ENCODE data around the gene TST.
"Not testable (repeated sequence)": the region's sequence is repeated elsewhere in the genome, so short reads cannot be mapped to it uniquely, and the experiment has no call there.

Gene TST

DNA sequence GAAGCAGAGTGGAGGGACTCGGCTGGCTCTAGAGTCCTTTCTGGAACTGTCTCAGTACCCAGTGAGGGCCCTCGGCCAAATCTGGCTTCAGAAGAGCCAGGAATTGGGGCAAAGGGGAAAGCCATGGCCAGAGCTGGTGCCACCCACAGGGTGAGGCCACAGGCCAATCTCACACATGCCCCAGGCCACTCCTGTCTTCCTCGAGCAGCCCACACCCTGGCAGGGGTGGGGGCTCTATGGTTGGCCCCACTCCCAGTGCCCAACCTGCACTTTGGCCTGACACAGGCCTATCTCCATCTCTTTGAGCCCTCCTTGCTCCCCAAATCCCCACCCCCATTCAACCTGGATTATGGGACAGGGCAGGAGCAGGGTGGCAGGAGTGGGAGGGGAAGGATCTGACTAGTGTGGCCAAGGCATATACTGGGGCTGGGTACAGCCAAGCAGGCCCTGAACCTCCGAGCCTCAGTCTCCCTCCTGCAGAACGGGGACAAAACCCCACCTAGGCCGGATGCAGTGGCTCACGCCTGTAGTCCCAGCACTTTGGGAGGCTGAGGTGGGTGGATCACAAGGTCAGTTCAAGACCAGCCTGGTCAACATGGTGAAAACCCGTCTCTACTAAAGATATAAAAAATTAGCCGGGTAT is 6.9 kb downstream of the TST start:
- no peak for DNase-seq

DNA sequence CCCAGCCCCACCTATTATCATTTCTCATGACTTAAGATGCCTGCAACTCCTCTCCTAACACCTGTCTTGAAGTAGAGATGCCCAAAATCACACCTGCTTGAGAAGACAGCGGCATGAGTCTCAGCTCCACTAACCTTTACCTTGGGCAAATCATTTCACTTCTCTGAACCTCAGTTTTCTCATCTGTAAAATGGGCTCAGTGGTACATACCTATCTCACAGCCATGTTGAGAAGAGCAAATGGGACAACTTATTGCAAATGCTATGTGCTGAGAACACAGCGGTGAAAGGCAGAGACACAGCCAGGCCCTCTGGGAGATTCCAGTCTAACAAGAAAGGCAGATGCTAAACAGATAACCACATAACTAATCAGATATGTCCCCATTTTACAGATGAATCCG is 7.8 kb downstream of the TST start:
- no peak for DNase-seq

DNA sequence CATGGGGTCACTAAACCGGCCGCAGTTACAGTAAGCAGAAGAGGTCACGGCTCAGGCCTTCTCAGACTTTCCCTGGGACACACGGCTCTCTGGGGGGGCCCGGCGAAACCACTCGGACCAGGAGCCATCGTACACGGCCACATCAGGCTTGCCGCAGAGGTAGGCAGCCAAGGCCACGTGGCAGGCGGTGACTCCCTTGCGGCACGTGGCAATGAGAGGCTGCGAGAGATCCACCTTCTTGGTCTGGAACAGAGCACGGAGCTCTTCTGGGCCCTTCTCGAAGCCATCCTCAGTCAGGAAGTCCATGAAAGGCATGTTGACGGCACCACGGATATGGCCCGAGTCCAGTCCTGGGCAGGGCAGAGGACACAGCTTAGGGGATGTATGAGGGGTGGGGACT is 8.3 kb downstream of the TST start:
- DNase-seq, result no peak

DNA sequence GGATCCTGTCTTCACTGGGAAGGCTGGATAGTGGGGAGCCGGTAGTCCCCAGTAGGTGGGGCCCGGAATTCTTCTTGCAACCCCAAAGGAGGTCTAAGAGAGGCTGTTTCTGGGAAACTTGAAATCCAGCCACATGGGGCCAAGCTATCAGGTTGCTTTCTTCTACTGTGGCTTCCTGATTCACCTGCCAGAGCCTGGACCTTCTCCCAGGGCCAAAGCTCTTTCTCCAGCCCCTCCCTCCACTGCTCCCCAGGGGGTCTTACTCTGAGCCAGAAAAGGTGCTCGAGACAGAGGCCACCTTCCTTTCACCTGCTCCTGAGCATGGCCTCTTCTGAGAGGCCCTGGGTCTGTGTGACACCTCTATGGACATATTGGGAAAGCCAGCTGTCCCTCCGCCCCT is 9.1 kb downstream of the TST start:
- no peak for DNase-seq

DNA sequence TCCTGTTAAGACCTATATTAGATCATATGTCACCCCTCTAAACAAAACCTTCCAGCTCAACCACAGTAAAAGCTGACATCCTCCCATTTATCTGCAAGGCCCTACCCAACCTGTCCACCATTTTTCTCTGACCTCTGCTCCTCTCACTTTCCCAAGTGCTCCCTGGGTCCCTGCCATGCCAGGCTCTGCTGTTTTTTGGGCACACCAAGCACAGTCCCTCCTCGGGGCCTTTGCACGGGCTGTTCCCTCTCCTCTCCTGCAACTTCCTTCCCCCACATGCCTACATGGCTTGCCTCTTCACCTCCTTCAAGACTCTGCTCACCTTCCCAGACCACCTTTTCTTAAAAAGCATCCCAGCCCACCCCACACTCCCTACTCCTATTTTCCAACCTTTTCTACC is 9.8 kb downstream of the TST start:
- DNase-seq, result no peak

DNA sequence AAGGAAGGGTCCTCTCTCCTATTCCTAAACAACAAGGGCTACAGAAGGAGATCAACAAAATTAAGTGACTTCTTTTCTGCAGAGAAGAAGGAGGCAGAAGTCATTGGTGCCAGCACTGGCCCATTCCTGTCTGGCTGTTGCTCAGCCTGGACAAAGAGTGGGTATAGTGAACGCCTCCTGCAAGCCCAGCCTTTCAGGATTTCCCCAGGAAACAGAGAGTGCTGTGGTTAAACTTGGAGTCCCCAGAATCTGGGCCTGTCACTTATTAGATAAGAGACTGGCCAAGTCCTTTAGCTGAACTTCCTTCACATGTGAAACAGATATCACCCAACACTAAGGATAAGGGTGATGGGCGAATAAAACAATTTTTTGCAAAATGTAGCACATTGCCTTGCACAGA is 10.9 kb downstream of the TST start:
- DNase-seq, result no peak

DNA sequence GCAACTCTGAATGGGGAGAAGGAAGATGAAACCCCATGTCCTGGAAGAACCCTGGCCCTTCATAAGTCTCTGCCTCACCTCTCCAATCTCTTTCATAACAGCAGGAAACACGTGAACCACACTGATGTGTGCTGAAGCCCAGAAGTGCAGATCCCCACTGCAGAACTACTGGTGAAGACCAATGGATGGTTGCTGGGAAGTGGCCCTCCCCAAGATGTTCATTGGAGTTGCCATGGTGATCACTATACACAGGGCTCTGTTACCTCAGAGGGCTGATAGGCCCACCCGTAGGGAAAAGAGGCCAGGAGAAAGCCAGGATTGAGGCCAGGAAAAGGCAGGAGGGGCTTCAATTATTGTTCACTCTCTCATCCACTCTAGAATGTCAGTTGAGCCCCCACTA is 11.6 kb downstream of the TST start:
- DNase-seq, result no peak

DNA sequence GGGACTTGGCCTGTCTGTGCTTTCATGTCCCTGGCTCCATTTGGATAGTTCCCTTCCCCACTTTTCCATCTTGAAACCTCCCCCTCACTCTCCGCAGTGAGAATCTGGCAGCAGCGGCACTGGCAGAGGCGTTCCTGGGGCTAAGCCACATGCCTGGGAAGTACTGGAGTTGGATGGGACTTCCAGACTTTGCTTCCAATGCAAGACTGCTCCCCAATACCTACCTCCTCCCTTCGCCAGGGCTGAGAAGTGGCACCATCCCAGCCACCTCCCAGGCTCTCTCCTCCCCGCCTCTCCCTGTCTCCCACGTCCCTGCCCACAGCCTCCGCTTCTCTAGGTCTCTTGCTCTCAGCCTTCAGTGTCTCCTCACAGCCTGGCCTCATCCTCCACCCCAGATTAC is 16.6 kb downstream of the TST start:
- DNase-seq, result no peak

DNA sequence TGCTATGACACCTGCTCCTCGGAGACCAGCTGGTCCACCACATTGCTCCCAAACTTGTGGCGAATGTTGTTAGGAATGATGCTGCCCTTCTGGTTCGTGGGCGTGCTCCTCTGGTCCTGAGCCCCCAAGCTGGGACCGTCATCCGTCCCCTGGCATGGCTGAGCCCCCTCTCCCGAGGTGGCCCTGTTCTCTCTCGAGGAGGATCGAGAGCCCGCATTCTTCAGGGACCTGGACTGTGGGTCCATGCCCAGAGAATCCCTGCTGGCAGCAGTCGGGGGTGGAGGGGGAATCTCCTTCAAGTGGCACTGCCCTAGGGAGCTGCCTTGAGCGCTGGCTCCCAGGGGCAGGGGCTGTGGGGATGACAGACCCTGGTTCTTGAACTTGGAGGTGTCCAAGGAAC is 17.4 kb downstream of the TST start:
- no peak for DNase-seq

DNA sequence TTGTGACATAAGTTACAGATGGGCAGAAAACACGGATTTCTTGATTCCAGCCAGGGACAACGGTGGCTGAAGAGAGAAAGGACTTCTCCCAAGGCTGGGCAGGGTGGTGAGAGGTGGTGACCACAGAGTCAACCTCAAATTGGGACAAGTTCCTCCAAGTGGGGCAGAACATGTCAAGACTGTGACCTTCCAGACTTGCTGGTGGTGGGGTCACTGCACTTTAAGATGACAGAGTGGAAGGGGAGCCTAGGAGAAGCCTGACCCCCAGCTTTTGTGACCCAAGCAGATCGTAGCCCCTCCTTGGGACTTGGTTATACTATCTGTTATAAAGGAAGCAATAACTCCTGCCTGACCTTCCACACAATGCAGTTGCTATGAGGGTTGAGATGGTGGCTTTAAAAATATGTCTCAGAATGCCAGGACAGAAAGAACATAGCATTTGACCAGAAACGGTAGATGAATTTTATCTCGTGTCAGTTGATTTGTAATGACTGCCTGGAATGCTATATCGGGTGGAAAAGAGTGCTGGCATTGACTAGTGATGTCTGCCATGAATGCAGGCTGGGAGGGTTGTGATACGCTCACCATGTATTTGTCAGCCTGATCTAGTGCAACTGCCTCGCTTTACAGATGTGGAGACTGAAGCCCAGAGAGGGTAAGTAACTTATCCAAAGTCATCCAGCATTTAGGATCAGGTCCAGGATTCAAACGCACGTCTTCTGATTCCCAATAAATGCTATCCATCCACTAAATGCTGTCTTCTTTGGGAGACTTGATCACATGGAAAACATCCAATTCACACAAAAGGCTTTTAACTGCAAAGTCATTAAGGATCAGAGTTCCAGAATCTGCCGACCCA is 18.3 kb downstream of the TST start:
- DNase-seq, result no peak

DNA sequence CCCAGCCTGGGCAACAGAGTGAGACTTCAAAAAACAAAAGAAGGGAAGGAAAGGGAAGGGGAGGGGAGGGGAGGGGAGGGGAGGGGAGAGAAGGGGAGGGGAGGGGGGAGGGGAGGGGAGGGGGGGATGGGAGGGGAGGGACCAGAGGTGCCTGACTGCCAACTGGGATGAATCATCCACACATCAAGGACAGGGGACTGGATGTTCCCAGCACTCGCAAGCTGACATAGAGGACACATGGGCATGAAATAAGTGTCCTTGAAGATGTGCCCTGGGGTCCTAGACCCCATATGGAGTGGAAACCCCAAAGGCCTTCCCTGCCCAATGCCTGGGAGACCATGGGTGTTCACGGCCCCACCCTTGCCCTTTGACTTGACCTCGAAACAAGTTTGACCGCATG is 19.8 kb downstream of the TST start:
- DNase-seq, result no peak

DNA sequence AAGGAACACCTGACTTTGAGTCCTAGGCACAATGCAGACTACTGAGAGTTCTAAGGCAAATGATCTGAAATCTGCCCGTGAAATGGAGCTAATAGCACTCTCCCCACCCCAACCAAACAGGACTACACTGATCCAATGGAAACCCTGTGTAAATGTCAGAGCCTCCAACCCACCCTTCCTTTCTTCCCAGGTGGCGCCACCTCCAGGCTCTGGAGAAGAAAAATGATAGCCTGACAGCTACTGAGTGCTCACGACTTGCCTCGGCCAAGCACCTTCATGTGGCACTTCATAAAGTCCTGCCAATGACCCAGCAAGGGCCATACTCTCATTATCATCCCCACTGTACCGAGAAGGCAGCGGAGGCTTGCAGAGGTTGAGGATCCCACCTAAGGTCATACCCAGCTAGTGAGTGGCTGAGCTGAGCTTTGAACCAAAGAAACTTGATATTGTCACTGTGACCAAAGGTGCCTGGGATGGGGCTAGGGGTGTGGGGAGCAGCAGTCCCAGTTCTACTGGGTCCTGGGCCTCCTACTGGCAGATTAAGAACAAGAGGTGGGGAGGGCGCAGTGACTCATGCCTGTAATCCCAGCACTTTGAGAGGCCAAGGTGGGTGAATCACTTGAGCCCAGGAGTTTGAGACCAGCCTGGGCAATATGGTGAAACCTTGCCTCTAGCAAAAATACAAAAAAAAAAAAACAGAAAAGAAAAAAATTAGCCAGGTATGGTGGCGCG is 20.5 kb downstream of the TST start:
- no peak for DNase-seq

DNA sequence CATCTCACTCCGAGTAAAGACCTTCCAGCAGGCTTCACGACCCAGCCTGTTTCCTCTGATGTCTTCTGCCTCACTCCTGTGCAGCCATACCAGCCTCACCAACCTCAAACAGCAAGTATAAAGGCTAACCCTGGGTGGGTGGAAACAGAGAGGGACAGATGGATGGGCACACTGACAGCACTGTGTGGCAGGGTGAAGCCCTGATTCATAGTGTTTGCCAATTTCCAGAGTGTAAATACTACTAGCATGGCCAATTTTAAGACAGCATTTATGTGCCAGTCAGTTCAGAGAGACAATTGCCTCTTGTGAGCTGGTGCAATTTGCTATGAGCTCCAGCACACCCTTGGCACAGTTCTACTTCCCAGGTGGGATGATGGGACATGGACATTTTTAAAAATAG is 21.5 kb downstream of the TST start:
- no peak for DNase-seq

DNA sequence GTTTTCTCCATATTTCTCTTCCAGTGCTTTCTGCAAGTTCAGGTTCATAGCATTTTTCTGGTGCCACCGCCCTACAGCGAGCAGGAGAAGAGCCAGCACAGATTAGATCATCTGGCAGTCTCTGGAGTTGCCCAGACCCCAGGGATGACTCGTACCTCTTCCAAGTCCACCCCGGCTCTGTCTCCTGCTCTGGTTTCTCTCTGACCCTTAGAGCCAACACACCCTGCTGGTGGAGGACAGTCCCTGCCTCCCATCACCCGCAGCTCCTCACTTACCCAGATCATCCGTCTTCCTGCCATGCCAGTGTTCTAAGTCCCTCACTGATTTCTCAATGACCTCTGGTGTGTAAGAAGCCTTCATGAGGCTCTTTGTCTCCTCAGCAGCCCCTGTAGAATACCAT is 28.0 kb downstream of the TST start:
- DNase-seq, result no peak

DNA sequence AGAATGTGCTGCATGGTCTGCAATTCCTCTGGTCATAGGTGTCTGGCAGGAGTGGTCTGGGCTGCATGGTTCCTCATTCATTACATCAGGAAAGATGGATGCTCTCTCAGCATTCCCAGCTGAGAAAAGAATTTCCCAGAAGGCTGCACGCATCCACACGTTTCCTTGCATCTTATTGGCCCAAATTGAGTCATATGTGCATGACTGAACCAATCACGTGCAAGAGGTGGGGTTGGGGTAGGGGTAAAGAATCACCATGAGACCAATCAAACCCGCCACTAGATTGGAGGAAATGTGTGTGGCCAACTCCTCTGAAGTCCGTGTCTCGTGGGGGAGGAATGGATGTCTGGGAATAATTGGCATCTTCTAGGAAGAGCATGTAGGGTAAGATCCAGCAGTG is 28.8 kb downstream of the TST start:
- DNase-seq, result no peak

DNA sequence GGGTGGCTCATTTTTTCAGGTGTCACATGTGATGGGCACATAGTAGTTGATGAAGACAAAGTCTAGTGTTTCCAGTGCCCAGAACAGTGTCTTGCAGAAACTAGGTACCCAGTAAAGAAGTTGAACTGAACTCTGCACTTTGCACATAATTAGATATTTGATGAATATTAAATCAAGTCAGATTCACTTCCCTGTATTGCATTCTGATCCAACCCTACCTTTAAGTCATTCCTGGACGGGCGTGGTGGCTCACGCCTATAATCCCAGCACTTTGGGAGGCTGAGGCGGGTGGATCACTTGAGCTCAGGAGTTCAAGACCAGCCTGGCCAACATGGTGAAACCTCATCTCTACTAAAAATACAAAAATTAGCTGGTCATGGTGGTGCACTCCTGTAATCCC is 30.2 kb downstream of the TST start:
- DNase-seq, result not testable (repeated sequence)

DNA sequence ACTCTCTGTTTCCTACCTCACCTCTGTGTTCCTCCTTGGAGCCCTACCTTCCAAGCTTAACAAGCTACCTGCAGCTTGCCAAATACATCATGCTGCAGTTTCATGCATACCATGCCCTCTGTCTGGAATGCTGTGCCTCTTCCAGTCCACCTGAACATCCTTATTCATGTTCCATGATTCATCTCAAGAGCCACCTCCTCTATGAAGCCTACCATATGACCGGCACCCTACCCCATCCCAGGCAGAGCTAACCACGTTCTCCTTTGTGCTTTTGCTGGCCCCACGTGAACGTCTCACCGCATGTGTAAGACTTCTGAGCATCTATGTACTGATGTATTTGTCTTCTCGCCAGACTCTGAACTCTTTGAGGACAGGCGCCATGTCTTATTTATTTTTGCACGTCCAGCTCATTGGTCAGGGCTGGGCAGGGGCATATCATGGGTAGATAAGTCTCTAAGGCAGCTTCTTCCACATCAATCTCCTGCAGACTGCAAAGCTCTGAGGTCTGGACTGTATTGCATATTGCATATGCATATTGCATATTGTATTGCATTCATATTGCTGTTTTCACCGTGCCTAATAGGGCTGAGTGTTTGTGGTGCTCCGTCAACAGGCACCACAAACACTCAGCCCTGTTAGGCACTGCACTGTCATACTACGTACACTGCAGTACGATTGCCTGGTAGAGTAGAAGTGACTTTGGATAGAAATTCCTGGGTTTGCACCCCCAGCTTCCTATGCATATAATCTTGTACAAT is 31.0 kb downstream of the TST start:
- no peak for DNase-seq

DNA sequence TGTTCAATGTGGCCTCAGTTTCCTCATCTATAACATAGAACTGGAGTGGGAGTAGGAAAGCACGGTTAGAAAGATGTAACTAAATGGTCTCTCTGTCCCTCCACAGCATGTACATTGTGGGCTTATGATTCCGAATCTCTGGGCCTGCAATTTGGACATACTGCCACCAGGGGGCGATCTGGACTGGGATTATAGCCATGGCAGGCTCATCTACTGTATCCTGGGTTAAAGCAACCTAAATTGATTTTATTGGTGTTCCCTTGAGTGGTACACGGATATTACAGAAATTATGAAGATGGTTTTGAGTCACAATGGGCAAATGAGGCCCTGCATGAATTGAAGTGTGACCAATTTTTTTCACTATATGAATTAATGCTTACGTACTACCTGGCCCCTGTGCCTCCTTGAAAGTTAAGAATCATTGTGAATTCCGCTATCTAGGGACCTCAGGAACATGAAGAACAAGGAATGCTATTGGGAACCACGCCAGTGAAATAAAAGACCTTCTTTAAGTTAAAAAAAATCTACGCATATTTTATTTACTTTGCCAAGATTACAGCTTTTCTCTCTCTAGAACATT is 32.9 kb downstream of the TST start:
- DNase-seq, result no peak

DNA sequence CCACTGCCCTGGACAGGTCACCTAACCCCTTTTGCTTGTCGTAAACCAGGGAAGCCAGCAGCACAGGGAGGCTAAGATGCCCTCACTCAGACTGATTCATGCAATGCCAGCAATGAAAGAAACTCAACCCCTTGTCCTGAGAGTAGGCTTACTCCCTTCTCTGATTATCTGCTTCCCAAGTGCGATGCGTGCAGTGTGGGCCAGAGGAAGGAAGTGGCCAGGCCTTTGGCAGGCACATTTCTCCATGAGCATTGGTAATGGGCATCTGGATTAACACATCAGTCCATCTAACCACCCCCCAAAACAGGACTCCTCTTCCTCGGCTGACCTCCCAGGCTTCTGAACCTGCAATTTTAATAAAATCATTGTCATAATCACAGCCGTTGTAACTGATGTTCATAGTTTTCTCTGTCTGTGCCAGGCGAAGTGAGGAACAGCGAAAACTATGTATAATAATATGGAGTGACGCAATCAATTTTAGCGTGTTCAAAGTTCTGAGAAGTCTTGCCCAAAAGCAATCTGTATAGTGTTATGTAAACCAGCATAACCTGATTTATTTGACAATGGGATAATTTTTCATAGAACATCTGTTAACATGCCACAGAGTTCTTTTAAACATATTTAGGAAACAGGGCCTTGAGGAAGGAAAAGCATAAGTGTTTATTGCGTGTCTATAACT is 33.9 kb downstream of the TST start:
- DNase-seq, result no peak

DNA sequence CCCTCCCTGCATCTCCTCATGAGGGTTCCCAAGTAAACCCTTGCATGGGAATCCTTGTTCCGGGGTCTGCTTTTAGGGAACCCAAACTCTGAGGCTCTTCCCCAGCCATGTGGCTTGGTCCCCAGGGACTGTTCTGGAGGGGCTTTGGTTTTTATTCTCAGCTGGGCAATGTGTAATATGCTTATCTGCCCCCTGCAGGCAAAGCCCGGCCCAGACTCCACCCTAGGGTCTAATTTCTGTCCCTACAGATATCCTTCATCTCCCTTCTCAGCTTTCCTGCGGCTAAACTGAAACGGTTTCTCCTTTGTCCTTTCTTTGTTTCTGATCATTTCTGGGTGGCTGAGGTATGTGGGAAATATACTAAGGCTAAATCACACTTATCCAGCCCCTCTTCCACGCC is 37.1 kb downstream of the TST start:
- no peak for DNase-seq

DNA sequence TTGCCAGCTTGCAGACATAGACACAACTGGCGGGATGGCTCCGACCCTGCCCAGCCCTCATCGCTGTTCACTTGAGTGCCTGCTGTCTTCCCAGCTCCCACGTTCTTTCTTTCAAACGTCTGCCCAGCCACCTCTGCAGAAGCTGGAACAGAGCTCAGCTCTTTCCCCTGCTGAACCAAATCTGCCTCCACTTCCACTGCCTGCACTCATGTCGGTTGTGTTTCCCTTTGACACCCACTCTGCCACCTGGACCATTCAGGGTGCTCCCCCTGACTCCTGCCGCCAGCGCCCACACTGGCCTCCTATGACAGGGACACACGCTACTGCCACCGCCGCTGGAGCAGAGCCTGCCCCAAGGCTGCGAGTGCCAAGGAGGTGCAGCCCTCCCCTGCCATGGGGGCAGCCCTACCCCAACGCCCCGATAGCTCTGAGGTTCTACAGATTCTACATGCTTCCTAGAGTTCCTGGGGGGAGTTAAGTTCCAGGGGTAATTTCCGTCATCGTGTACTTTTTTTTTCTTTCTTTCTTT is 37.9 kb downstream of the TST start:
- no peak for DNase-seq

Data from COR-L47 (cell line).